HepG2 (cell line): ENCODE data around the gene ZBTB2. TPM values are rescaled to one million over a fixed set of nuclear protein-coding genes. Genes with fewer than 3 reads are reported as not detected.

Source experiments
- BATF2 ChIP-seq: sonication (generic); formaldehyde crosslinking; IDR thresholded peaks from 2 replicates; pipeline ENCODE4 v1.8.0; 2022; ENCODE audit warnings: mild to moderate bottlenecking, missing genetic modification reagents, moderate library complexity
- CENPT ChIP-seq: sonication (generic); formaldehyde crosslinking; IDR thresholded peaks from 2 replicates; pipeline ENCODE4 v1.8.0; 2022; ENCODE audit warnings: low read depth, mild to moderate bottlenecking, moderate library complexity, missing genetic modification reagents
- CSRNP2 ChIP-seq: sonication (generic); formaldehyde crosslinking; conservative IDR thresholded peaks from 2 replicates; pipeline ENCODE4 v1.8.0; 2022; ENCODE audit warnings: low read depth, missing genetic modification reagents
- DMAP1 ChIP-seq: IDR thresholded peaks from 2 replicates; pipeline ENCODE4 v1.6.1; 2016
- DNMT3B ChIP-seq: conservative IDR thresholded peaks from 2 replicates; pipeline ENCODE4 v1.6.1; 2016; ENCODE audit warnings: missing biosample characterization, control low read depth
- FIP1L1 ChIP-seq: fragments of 200-400 bp; formaldehyde crosslinking; IDR thresholded peaks from 2 replicates; pipeline ENCODE4 v1.6.1; 2018; ENCODE audit warnings: low read depth, mild to moderate bottlenecking, low read length, moderate library complexity, borderline replicate concordance; ENCODE audit not compliant: insufficient read depth
- GATAD1 ChIP-seq: IDR thresholded peaks from 2 replicates; pipeline ENCODE4 v1.6.1; 2016; ENCODE audit warnings: missing genetic modification reagents, missing compliant biosample characterization
- HNRNPH1 ChIP-seq: fragments of 200-400 bp; formaldehyde crosslinking; optimal IDR thresholded peaks from 2 replicates; pipeline ENCODE3; 2017; ENCODE audit warnings: mild to moderate bottlenecking, low read depth, low read length
- HNRNPUL1 ChIP-seq: fragments of 200-400 bp; formaldehyde crosslinking; IDR thresholded peaks from 2 replicates; pipeline ENCODE4 v1.6.1; 2017; ENCODE audit warnings: low read depth, mild to moderate bottlenecking, low read length, moderate library complexity
- JDP2 ChIP-seq: sonication (generic); formaldehyde crosslinking; IDR thresholded peaks from 2 replicates; pipeline ENCODE4 v1.8.1; 2022; ENCODE audit warnings: missing genetic modification reagents, borderline replicate concordance
- KDM5A ChIP-seq: fragments of 200-600 bp; sonication (generic); IDR thresholded peaks from 2 replicates; pipeline ENCODE4 v1.7.0; 2018; ENCODE audit warnings: antibody characterized with exemption, mild to moderate bottlenecking, low read length, borderline replicate concordance
- MED1 ChIP-seq: sonication (generic); formaldehyde crosslinking; IDR thresholded peaks from 2 replicates; pipeline ENCODE4 v1.4.0; 2020; ENCODE audit warnings: missing genetic modification reagents
- MED13 ChIP-seq: sonication (generic); formaldehyde crosslinking; IDR thresholded peaks from 2 replicates; pipeline ENCODE4 v1.5.0; 2020; ENCODE audit warnings: missing genetic modification reagents
- MIER2 ChIP-seq: IDR thresholded peaks from 2 replicates; pipeline ENCODE4 v1.6.1; 2016; ENCODE audit warnings: missing biosample characterization, missing genetic modification reagents
- MLLT10 ChIP-seq: sonication (generic); formaldehyde crosslinking; IDR thresholded peaks from 2 replicates; pipeline ENCODE4 v1.4.0; 2020; ENCODE audit warnings: missing genetic modification reagents
- POGZ ChIP-seq: sonication (generic); formaldehyde crosslinking; IDR thresholded peaks from 2 replicates; pipeline ENCODE4 v1.4.0; 2020; ENCODE audit warnings: mild to moderate bottlenecking, missing genetic modification reagents
- SYNCRIP ChIP-seq: fragments of 200-400 bp; formaldehyde crosslinking; IDR thresholded peaks from 2 replicates; pipeline ENCODE4 v1.6.1; 2018; ENCODE audit warnings: mild to moderate bottlenecking, low read depth, low read length; ENCODE audit not compliant: insufficient read depth
- TAF1 ChIP-seq: sonication (generic); formaldehyde crosslinking; IDR thresholded peaks from 2 replicates; pipeline ENCODE4 v1.4.0; 2020; ENCODE audit warnings: missing genetic modification reagents
- TRIM24 ChIP-seq: sonication (generic); formaldehyde crosslinking; IDR thresholded peaks from 2 replicates; pipeline ENCODE4 v1.8.0; 2022; ENCODE audit warnings: mild to moderate bottlenecking, missing genetic modification reagents
- ZFP41 ChIP-seq: sonication (generic); formaldehyde crosslinking; IDR thresholded peaks from 2 replicates; pipeline ENCODE4 v1.4.0; 2020; ENCODE audit warnings: mild to moderate bottlenecking, missing genetic modification reagents, borderline replicate concordance
- ZKSCAN1 ChIP-seq: fragments of 150-350 bp; IDR thresholded peaks from 2 replicates; pipeline ENCODE4 v1.6.1; 2014; ENCODE audit warnings: low read length
- ZMYM4 ChIP-seq: sonication (generic); formaldehyde crosslinking; IDR thresholded peaks from 2 replicates; pipeline ENCODE4 v1.8.1; 2023; ENCODE audit warnings: mild to moderate bottlenecking, missing genetic modification reagents
- ZNF263 ChIP-seq: sonication (generic); formaldehyde crosslinking; IDR thresholded peaks from 2 replicates; pipeline ENCODE4 v1.4.0; 2020; ENCODE audit warnings: missing genetic modification reagents
- ZNF280D ChIP-seq: sonication (generic); formaldehyde crosslinking; IDR thresholded peaks from 2 replicates; pipeline ENCODE4 v1.5.1; 2020; ENCODE audit warnings: mild to moderate bottlenecking, missing genetic modification reagents
- ZNF30 ChIP-seq: sonication (generic); formaldehyde crosslinking; IDR thresholded peaks from 2 replicates; pipeline ENCODE4 v1.5.0; 2020; ENCODE audit warnings: mild to moderate bottlenecking, missing genetic modification reagents
- ZNF616 ChIP-seq: sonication (generic); formaldehyde crosslinking; IDR thresholded peaks from 2 replicates; pipeline ENCODE4 v1.5.0; 2020; ENCODE audit warnings: low read depth, mild to moderate bottlenecking, missing genetic modification reagents
- ZNF672 ChIP-seq: sonication (generic); formaldehyde crosslinking; IDR thresholded peaks from 2 replicates; pipeline ENCODE4 v1.8.1; 2022; ENCODE audit warnings: missing genetic modification reagents
- ZSCAN22 ChIP-seq: sonication (generic); formaldehyde crosslinking; IDR thresholded peaks from 2 replicates; pipeline ENCODE4 v1.4.0; 2020; ENCODE audit warnings: mild to moderate bottlenecking, missing genetic modification reagents
- polyA plus RNA-seq, 8 experiments: library from polyadenylated mRNA; depleted of rRNA in 3 of 8; stranded (reverse) in 7 of 8; unstranded in 1 of 8; fragments of >200 nt; fragmentation: Illumina TruSeq in 4 of 8; extraction: Trizol in 4 of 8; gene quantifications; 2 replicates each; pipeline versions ENCODE4 v1.2.1 to v1.2.3, GENCODE V29; 2011 to 2016; ENCODE audit warnings: low read depth in 4 of 8, missing spikeins in 1 of 8, mixed read lengths in 1 of 8; ENCODE audit not compliant: insufficient read depth in 1 of 8
- total RNA-seq, 5 experiments: library from RNA; depleted of rRNA; stranded (reverse); fragments of >200 nt; fragmentation: Illumina TruSeq; extraction: Trizol; gene quantifications; 2 replicates each; pipeline ENCODE4 v1.2.3, GENCODE V29; 2016; ENCODE audit warnings: low read depth in 1 of 5

ZBTB2 gene
- total and polyA plus RNA-seq, 2 of the 13 experiments (the other 11 are each of a cell fraction or from before 2014, with no cell fraction given), result 15.4 to 22.8 TPM

- TF ChIP-seq ZNF672 (0 out of 2 replicates have a peak, but pooled peaks have one; percentile 51), TAF1 (CRISPR knock-in tag) (peak; percentile 63; the same call in 1 of the 2 replicates), POGZ (CRISPR knock-in tag) (no peak; the same call in 1 of the 2 replicates), MED1 (peak; percentile 70), SYNCRIP (no peak), GATAD1 (CRISPR knock-in tag) (peak; percentile 81), HNRNPUL1 (0 out of 2 replicates have a peak, but pooled peaks have one; percentile 34), DNMT3B (CRISPR knock-in tag) (0 out of 2 replicates have a peak, but pooled peaks have one; percentile 60), JDP2 (CRISPR knock-in tag) (no peak), MED13 (CRISPR knock-in tag) (no peak; the same call in 1 of the 2 replicates), DMAP1 (0 out of 2 replicates have a peak, but pooled peaks have one; percentile 8), MIER2 (no peak), ZNF616 (no peak), ZNF30 (CRISPR knock-in tag) (no peak), ZFP41 (no peak), TRIM24 (CRISPR knock-in tag) (no peak), ZSCAN22 (no peak), ZNF263 (CRISPR knock-in tag) (no peak; the same call in none of the 2 replicates), ZNF280D (CRISPR knock-in tag) (no peak), HNRNPH1 (no peak), KDM5A (no peak; the same call in 1 of the 2 replicates), MLLT10 (CRISPR knock-in tag) (no peak), FIP1L1 (peak; percentile 59; the same call in 1 of the 2 replicates), ZMYM4 (CRISPR knock-in tag) (peak; percentile 80; the same call in 1 of the 2 replicates), ZKSCAN1 (peak; percentile 12; the same call in 1 of the 2 replicates), CENPT (CRISPR knock-in tag) (no peak), BATF2 (CRISPR knock-in tag) (peak; percentile 81), CSRNP2 (0 out of 2 replicates have a peak, but pooled peaks have one; percentile 13)
Measured at GRCh38 chr6:151390276-151390850, 996 bp downstream of the ZBTB2 start (continued).
